GM19372 (cell line): ENCODE data around the gene COL8A1.

Experiments
- ATAC-seq: cut with Tn5 transposase; IDR thresholded peaks from one replicate; pipeline ENCODE4 v1.9.1; 2021; ENCODE audit warnings: mild to moderate bottlenecking, low read depth, moderate library complexity; ENCODE audit not compliant: unreplicated experiment

Gene COL8A1

GRCh38 chr3:99753268-99753975, 115.0 kb downstream of the COL8A1 start:
- ATAC-seq = peak; percentile 89

GRCh38 chr3:99755831-99756230, 117.4 kb downstream of the COL8A1 start:
- ATAC-seq = no peak

GRCh38 chr3:99757966-99758365, 119.6 kb downstream of the COL8A1 start:
- ATAC-seq = no peak

DNA sequence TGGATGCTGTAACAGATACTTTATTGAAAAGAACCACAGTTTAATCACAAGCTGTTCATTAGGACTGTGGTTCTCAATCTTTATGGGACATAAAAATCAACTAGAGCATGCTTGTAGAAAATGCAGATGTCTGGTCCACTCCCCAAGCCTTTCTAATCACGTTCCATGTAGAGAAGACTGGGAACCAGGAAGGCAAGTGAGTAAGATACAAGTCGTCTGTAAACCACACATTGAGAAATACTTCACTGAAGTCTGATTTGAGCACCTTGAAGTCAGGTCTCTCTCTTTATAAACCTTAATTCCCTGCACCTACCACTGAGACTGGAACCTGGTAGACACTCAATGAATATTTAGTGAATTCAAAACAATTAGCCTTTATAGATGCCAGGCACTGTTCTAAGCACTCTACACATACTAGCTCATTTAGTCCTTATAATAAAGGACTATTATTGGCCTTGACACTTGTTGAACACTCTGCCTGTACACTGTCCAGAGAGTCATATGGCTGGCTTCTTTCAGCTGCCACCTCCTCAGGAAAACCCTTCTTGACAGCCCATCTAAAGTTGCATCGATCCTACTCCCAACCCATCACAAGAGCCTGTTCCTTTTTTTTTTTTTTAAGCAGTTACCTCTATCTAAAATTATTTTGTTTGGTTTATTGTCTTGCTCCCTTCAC, 120.2 kb downstream of the COL8A1 start:
- ATAC-seq = no peak

DNA sequence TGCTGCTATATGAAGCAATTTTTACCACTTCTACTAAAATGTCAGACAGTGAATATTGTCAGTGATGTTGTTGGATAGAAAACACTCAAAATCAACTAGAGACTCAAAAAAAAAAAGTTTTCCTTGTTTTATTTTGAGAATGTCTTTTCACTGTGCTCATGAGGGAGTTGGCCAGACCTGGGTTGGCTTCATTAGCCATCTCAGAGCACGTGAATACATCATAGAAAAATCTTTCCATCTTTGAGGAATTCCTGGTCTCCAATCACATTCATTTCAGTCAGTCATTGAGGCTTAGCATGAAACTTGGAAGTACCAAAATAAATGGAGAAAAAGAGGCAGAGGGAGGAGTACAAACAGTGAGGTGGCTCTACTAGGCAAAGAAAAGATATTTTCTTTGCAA, 121.6 kb downstream of the COL8A1 start:
- no peak for ATAC-seq

DNA sequence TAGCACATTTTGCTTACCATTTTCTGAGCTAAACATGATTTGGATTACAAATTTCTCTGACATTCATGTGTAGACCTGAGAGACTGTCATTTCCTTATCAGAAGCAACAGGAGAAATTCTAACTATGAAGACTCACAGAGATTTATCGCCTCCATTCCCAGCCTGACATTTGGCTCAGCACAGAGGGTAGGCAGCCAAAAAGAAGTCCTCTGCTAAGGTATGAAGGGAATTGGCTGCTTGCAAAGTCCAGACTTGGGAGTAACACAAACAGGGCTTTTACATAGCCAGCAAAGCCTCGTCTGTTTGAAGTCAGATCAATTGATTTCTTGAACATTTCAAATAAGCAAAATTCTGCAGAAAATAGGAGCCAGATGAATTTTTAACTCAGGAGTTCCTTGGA, 122.2 kb downstream of the COL8A1 start:
- ATAC-seq = no peak

DNA sequence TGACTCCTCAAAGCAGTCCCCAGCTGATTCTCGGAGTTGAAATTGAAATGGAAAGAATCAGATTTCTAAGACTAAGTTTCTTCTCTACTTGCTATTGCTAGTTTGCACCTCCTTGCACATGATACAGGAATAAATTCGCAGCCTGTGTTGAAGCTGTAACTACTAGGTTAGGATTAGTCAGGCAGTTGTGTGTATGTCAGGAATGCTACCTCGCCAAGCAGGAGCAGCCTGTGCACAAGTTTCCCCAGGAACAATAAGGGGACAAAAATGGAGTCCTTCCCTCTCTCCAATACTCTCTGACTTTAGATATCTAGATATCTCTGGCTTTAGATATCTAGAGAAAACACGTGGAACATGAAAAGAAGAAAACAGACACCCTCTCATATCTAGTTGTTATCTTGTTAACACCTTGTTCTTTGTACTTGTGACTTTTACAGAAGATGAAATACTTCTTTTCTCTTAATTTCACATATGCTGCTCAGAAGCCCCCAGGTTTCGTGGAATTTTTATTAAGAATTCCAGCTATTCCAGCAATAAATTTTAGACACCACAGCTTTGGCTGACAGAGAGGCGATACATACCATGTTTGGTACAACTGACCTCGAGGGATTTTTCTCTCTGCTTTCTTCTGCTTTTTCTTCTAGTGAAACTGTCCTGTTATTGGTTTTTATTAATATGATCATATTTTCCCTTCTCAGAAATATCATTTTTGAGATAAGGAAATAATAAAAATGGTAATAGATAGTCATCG, 123.2 kb downstream of the COL8A1 start:
- ATAC-seq = no peak

- no peak for ATAC-seq
Observed at GRCh38 chr3:99762901-99763300, 124.5 kb downstream of the COL8A1 start.

DNA sequence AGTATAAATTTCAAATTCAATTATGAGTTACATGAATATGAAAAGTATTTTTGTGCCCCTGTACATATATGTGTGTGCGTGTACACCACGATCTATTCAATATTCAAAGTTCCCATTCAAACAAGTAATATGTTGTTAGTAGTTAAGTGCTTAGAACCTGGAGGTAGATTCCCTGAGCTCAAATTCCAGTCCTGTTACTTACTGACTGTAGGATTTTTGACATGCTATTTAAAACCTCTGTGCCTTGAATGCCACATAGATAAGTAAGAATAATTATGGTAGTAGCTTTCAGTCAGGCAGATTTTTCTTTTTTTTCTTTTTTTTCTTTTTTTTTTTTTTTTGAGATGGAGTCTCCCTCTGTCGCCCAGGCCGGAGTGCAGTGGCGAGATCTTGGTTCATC, 126.0 kb downstream of the COL8A1 start:
- no peak for ATAC-seq

GRCh38 chr3:99765042-99765942, 126.9 kb downstream of the COL8A1 start:
- no peak for ATAC-seq

DNA sequence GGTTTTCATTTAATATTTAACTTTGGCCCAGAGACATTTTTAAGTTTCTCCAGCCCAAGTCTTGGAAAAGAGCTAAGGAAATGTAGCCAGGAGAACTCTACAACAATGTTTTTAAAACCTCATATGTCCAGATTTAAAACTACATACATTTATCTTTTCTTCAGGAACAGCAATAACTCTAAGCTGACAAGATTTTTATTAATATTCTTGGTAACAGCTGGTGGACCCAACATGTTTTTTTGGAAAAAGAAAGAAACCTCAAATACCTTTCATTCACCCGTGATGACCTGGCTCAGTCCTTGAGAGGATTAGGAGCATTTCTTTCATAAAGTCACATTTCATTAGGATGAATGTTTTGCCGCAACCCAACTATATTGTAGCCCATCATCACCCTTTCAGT, 128.9 kb downstream of the COL8A1 start:
- no peak for ATAC-seq

GRCh38 chr3:99768126-99768525, 129.7 kb downstream of the COL8A1 start:
- no peak for ATAC-seq

- ATAC-seq = no peak
Observed at GRCh38 chr3:99768808-99769501, 130.6 kb downstream of the COL8A1 start.

- no peak for ATAC-seq
Observed at GRCh38 chr3:99772171-99772570, 133.8 kb downstream of the COL8A1 start.

DNA sequence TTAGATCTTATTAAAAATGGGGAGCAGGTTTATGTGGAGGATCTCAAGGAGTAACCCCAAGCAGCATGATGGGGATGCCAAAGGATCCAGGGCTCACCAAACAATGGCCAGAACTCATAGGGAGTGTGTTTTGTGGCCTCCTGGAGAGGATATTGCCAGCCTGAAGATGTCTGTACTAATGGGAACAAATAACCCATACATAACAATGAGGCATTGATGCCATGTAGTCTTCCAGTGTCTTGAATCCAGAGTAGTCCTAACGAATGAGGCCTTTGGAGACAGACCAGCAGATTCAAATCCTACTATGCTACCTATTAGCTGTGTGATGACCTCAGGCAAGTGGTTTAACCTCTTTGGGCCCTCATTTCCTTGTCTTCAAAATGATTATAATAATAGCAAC, 134.3 kb downstream of the COL8A1 start:
- ATAC-seq = no peak

- ATAC-seq = peak; percentile 69
Observed at GRCh38 chr3:99774467-99774866, 136.1 kb downstream of the COL8A1 start.

DNA sequence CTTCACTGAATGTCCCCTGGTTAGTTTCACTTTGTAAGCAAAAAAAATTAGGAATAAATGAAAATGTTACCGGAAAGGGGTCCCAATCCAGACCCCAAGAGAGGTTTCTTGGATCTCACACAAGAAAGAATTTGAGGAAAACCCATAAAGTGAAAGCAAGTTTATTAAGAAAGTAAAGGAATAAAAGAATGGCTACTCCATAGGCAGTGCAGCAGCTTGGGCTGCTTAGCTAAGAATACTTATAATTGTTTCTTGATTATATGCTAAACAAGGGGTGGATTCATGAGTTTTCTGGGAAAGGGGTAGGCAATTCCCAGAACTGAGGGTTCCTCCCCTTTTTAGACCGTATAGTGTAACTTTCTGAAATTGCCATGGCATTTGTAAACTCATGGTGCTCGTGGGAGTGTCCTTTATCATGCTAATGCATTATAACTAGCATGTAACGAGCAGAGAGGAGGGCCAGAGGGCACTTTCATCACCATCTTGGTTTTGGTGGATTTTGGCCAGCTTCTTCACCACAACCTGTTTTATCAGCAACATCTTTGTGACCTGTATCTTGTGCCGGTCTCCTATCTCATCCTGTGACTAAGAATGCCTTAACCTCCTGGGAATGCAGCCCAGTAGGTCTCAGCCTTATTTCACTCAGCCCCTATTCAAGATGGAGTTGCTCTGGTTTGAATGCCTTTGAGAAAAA, 138.3 kb downstream of the COL8A1 start:
- ATAC-seq = no peak

DNA sequence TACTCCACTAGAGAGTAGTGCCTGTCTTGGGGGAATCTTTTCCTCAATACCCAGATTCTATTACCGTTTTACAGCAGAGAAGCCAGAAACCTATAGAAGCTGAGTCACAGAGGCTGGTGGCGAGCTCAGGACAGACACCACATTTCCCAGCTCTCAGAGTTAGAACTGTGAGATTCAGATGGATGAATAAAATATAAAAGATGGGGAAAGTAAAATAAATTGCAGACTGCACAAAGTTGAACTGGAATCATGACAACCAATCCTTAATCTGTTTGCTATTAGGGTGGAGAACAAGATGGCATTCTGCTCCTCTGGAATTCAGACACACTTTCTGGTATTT, 138.8 kb downstream of the COL8A1 start:
- no peak for ATAC-seq

DNA sequence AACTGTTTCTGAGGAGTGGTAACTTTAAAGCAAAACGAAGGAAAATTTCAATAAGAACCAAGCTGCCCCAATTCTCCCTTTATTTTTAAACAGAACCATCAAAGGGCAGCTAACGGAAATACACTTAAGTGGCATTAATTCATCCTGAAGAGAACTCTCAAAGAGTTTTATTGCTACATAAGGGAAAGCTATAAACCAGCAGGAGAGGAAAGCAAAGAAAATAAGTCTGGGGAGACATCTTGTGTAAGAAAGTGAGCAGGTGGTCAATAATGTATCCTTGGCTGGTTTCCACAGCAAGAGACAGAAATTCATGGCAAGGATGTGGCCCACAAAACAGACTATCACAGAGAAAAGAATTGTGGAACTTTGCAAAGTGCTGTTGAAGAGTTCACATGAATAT, 139.3 kb downstream of the COL8A1 start:
- ATAC-seq = no peak

- no peak for ATAC-seq
Observed at GRCh38 chr3:99780749-99781148, 142.4 kb downstream of the COL8A1 start.
